WERI-Rb-1 (cell line): ENCODE measurements around the gene ADA.
A peak's percentile ranks its signal among the peaks of the same experiment; 100 is the strongest.

ENCODE experiments used
- DNase-seq: peaks from one replicate; pipeline ENCODE4 v3.0.0-alpha.2; 2020
- H3K27ac ChIP-seq: fragments of 250-450 bp; sonication (Bioruptor Pico); 2 replicates; pipeline ENCODE4 v1.5.1; 2020; ENCODE audit warnings: mild to moderate bottlenecking, moderate library complexity
- H3K27me3 ChIP-seq: fragments of 250-450 bp; sonication (Bioruptor Pico); 2 replicates; pipeline ENCODE4 v1.5.1; 2021; ENCODE audit warnings: mild to moderate bottlenecking, low read depth, moderate library complexity; ENCODE audit not compliant: insufficient read depth, severe bottlenecking
- H3K36me3 ChIP-seq: fragments of 250-450 bp; sonication (Bioruptor Pico); 2 replicates; pipeline ENCODE4 v1.5.1; 2020; ENCODE audit warnings: mild to moderate bottlenecking, moderate library complexity
- H3K4me3 ChIP-seq: 2 replicates; pipeline ENCODE4 v1.5.1; 2011; ENCODE audit warnings: low read depth, mild to moderate bottlenecking, control low read depth, low read length
- H3K9me3 ChIP-seq: fragments of 250-450 bp; sonication (Bioruptor Pico); 2 replicates; pipeline ENCODE4 v1.5.1; 2021; ENCODE audit warnings: mild to moderate bottlenecking, moderate library complexity; ENCODE audit not compliant: severe bottlenecking
- CTCF ChIP-seq: IDR thresholded peaks from 2 replicates; pipeline ENCODE4 v1.5.1; 2011; ENCODE audit warnings: low read depth, mild to moderate bottlenecking, control low read depth, inconsistent platforms, low read length

Gene ADA

GRCh38 chr20:44695295-44695673 is 43.8 kb upstream of the ADA start:
- Histone ChIP-seq H3K36me3 (peaks cover 11% of the 10 kb centered on the region; the same call in 1 of the 2 replicates), H3K27me3 (no peaks in the 10 kb centered on the region), H3K27ac (peak overlapping the region; percentile 98), H3K9me3 (peaks cover 16% of the 10 kb centered on the region), H3K4me3 (peak overlapping the region; percentile 24; the same call in 1 of the 2 replicates)
- DNase-seq: no peak
- TF ChIP-seq CTCF: no peak

DNA sequence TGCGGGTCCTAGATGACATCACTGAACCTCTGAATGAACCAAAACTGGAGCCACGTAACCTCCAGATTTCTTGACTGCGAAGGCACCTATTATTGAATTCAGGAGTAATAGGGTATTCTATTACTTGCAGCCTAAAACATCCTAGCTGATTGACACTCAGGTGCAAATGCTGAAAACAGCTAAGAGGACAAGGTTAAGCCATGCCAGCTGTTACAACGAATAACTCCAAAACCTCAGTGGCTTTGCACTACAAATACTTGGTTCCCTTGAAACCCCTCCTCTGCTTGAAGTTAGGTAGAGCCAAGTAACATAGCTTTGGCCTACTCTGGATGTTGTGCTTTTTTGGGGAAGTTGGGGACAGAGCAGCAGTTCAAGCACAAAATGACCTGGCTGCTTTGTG is 42.7 kb upstream of the ADA start:
- Histone ChIP-seq H3K27me3 (no peaks in the 10 kb centered on the region), H3K4me3 (no peak overlapping the region), H3K9me3 (peaks cover 16% of the 10 kb centered on the region), H3K27ac (peak overlapping the region; percentile 98), H3K36me3 (peaks cover 11% of the 10 kb centered on the region; the same call in 1 of the 2 replicates)
- no peak for TF ChIP-seq CTCF
- no peak for DNase-seq

DNA sequence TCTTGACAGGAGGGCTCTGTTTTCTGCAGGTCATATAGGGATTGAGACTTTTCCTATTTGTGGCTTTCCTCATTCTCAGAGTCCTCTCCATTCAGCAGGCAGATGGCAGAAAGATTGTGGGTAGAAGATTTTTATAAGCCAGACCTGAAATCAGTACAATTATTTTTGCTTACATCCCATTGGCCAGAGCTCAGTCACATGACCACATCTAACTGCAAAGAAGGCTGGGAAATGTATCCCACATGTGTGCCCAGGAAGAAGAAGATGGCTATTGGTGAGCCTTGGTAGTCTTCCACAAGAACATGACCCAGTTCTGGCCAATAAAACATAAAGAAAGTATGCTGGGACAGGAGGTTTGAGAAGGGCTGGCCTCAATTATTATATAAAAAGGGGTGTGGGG is 42.1 kb upstream of the ADA start:
- H3K9me3 ChIP-seq: peaks cover 16% of the 10 kb centered on the region
- H3K4me3 ChIP-seq: no peak overlapping the region
- H3K36me3 ChIP-seq: peaks cover 11% of the 10 kb centered on the region; the same call in 1 of the 2 replicates
- no peaks in the 10 kb centered on the region for H3K27me3 ChIP-seq
- H3K27ac ChIP-seq: peak overlapping the region; percentile 29
- no peak for DNase-seq
- TF ChIP-seq CTCF: no peak

DNA sequence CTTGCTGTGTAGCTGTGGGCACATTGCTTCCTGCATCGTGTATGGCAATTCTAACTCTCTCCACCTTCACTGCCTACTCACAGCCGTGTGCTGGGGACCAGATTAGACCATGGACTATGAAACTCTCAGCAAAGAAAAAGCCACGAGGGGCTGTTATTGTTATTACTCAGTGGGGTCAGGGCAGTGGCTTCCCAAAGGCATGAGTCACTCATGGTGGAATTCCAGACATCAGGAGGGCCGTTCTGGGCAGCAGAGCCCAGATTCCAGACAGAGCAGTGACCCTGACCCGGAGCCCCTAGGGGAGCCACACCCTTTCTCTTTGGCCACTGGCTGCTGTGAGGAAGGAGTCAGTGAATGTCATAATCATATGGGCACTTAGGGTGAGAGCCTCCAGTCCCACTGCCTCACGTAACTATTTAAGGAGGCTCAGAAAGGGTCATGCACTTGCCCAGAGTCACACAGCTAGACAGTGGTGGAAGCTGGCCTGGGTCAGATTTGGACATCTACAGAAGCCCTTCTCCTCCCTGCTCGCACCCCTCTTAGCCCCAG is 41.5 kb upstream of the ADA start:
- Histone ChIP-seq H3K27ac (peak overlapping the region; percentile 29), H3K36me3 (peaks cover 11% of the 10 kb centered on the region; the same call in 1 of the 2 replicates), H3K4me3 (no peak overlapping the region), H3K9me3 (peaks cover 16% of the 10 kb centered on the region), H3K27me3 (no peaks in the 10 kb centered on the region)
- DNase-seq: no peak
- TF ChIP-seq CTCF: no peak

GRCh38 chr20:44691424-44692423 is 40.2 kb upstream of the ADA start:
- H3K9me3 ChIP-seq: peaks cover 14% of the 10 kb centered on the region
- no peak overlapping the region for H3K4me3 ChIP-seq
- H3K27ac ChIP-seq: no peak overlapping the region
- TF ChIP-seq CTCF: no peak
- DNase-seq: no peak
- H3K27me3 ChIP-seq: no peaks in the 10 kb centered on the region
- peaks cover 21% of the 10 kb centered on the region for H3K36me3 ChIP-seq
